NCI-H187 (cell line): ENCODE measurements around the gene MIXL1.
"Not testable (repeated sequence)": the region's sequence is repeated elsewhere in the genome, so short reads cannot be mapped to it uniquely, and the experiment has no call there.

Experiments
- DNase-seq, 2 experiments: peaks; one replicate each; lab custom pipeline; 2025; lab: John Stamatoyannopoulos, UW

Gene MIXL1

GRCh38 chr1:226215239-226215638 is 8.2 kb upstream of the MIXL1 start:
- no peak for DNase-seq

GRCh38 chr1:226216056-226216455 is 7.4 kb upstream of the MIXL1 start:
- no peak for DNase-seq

GRCh38 chr1:226217273-226217672 is 6.2 kb upstream of the MIXL1 start:
- no peak for DNase-seq

GRCh38 chr1:226220473-226221189 is 2.8 kb upstream of the MIXL1 start:
- no peak for DNase-seq

GRCh38 chr1:226222686-226223085 is 778 bp upstream of the MIXL1 start:
- no peak for DNase-seq

- no peak for DNase-seq
Observed at GRCh38 chr1:226223786-226224244, 351 bp downstream of the MIXL1 start.

- DNase-seq = no peak
Observed at GRCh38 chr1:226226601-226227000, 3.1 kb downstream of the MIXL1 start.

- no peak for DNase-seq
Observed at GRCh38 chr1:226233293-226233692, 9.8 kb downstream of the MIXL1 start.

- DNase-seq = no peak
Observed at GRCh38 chr1:226233806-226234205, 10.3 kb downstream of the MIXL1 start.

- DNase-seq = no peak
Observed at GRCh38 chr1:226236826-226237225, 13.4 kb downstream of the MIXL1 start.

- DNase-seq = no peak
Observed at GRCh38 chr1:226239421-226239820, 16.0 kb downstream of the MIXL1 start.

GRCh38 chr1:226248091-226248490 is 24.6 kb downstream of the MIXL1 start:
- no peak for DNase-seq

- no peak for DNase-seq
Observed at GRCh38 chr1:226248796-226249195, 25.3 kb downstream of the MIXL1 start.

GRCh38 chr1:226250511-226250910 is 27.0 kb downstream of the MIXL1 start:
- no peak for DNase-seq

GRCh38 chr1:226252841-226253240 is 29.4 kb downstream of the MIXL1 start:
- not testable (repeated sequence) for DNase-seq

GRCh38 chr1:226253933-226254332 is 30.5 kb downstream of the MIXL1 start:
- DNase-seq = no peak

- no peak for DNase-seq
Observed at GRCh38 chr1:226255380-226255779, 31.9 kb downstream of the MIXL1 start.

GRCh38 chr1:226261818-226262217 is 38.4 kb downstream of the MIXL1 start:
- DNase-seq = no peak

- DNase-seq = no peak
Observed at GRCh38 chr1:226268421-226269124, 45.1 kb downstream of the MIXL1 start.

GRCh38 chr1:226272233-226272902 is 48.9 kb downstream of the MIXL1 start:
- not testable (repeated sequence) for DNase-seq

GRCh38 chr1:226274138-226274537 is 50.7 kb downstream of the MIXL1 start:
- no peak for DNase-seq

- no peak for DNase-seq
Observed at GRCh38 chr1:226276077-226276682, 52.7 kb downstream of the MIXL1 start.
